ENCODE measurements around the gene MOB3B. TPM values are rescaled to one million over a fixed set of nuclear protein-coding genes. Genes with fewer than 3 reads are reported as not detected.

The MOB3B gene
- total and polyA plus RNA-seq, 2 donors (not counting 1 experiment from before 2014, with no cell fraction given) = under 0.01 to 0.15 TPM

GRCh38 chr9:27483576-27483975 lies 46.0 kb downstream of the MOB3B start:
- Histone ChIP-seq H3K4me1 (ENCODE audit: control insufficient read depth, extremely low read depth, insufficient read depth, low read length) (no peaks in the 10 kb centered on the region), H3K27ac (ENCODE audit: insufficient read depth, low read length) (no peak overlapping the region), H2AFZ (ENCODE audit: low read length) (no peak overlapping the region), H3K36me3 (ENCODE audit: control insufficient read depth, insufficient read depth, low read length) (no peaks in the 10 kb centered on the region), H3K27me3 (ENCODE audit: control insufficient read depth, insufficient read depth, low read length) (no peaks in the 10 kb centered on the region), H3K9ac (ENCODE audit: insufficient read depth, low read length) (no peak overlapping the region), H3K4me2 (ENCODE audit: extremely low read depth, insufficient read depth, low read length) (no peak overlapping the region), H3K79me2 (ENCODE audit: control insufficient read depth, insufficient read depth, low read length) (no peaks in the 10 kb centered on the region), H4K20me1 (ENCODE audit: control insufficient read depth, extremely low read depth, insufficient read depth, low read length) (no peaks in the 10 kb centered on the region), H3K4me3 (replicated peaks in 1 of 4; ENCODE audit: control extremely low read depth in 1 of 4, insufficient read depth in 1 of 4, low read depth in 3 of 4, low read length in 4 of 4) (no peak overlapping the region), H3K9me3 (ENCODE audit: control insufficient read depth, insufficient read depth, low read depth, low read length) (no peaks in the 10 kb centered on the region)
- TF ChIP-seq, protein P1, sequence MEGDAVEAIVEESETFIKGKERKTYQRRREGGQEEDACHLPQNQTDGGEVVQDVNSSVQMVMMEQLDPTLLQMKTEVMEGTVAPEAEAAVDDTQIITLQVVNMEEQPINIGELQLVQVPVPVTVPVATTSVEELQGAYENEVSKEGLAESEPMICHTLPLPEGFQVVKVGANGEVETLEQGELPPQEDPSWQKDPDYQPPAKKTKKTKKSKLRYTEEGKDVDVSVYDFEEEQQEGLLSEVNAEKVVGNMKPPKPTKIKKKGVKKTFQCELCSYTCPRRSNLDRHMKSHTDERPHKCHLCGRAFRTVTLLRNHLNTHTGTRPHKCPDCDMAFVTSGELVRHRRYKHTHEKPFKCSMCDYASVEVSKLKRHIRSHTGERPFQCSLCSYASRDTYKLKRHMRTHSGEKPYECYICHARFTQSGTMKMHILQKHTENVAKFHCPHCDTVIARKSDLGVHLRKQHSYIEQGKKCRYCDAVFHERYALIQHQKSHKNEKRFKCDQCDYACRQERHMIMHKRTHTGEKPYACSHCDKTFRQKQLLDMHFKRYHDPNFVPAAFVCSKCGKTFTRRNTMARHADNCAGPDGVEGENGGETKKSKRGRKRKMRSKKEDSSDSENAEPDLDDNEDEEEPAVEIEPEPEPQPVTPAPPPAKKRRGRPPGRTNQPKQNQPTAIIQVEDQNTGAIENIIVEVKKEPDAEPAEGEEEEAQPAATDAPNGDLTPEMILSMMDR (conservative IDR thresholded peaks at IDR 0.05 in 1 of 2, IDR thresholded peaks at IDR 0.05 in 1 of 2; ENCODE audit: low read depth in 1 of 2, low read length in 2 of 2) = no peak
- TF ChIP-seq EZH2 (IDR thresholded peaks at IDR 0.05; ENCODE audit: low read length, missing control alignments) = no peak
- no peak for DNase-seq (ENCODE audit: low read depth in 2 of 2)

DNA sequence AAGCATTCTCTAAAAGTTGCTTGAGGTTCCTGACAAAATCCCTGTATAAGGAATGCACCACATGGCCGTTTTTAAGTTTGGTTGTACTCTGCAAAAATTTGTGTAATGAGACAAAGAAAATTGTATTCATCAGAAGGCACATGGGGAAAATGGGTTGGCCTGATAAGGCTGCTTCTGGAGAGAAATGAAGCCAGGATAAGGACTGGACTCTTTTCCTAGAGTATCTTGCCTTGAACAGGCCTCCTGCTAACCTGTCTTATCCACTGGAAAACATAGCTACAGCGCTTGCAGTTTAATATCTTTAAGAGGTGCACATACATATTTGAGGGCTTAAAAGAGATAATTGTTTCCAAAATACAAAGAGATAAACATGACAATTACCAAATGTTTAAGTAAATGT lies 46.9 kb downstream of the MOB3B start:
- Histone ChIP-seq H3K9me3 (ENCODE audit: control insufficient read depth, insufficient read depth, low read depth, low read length) (no peaks in the 10 kb centered on the region), H3K4me1 (ENCODE audit: control insufficient read depth, extremely low read depth, insufficient read depth, low read length) (no peaks in the 10 kb centered on the region), H3K9ac (ENCODE audit: insufficient read depth, low read length) (no peak overlapping the region)

GRCh38 chr9:27478322-27478721 lies 51.3 kb downstream of the MOB3B start:
- H4K20me1 ChIP-seq (ENCODE audit: control insufficient read depth, extremely low read depth, insufficient read depth, low read length) = no peaks in the 10 kb centered on the region
- no peak overlapping the region for H3K27ac ChIP-seq (ENCODE audit: insufficient read depth, low read length)
- no peak overlapping the region for H3K9ac ChIP-seq (ENCODE audit: insufficient read depth, low read length)
- no peak for TF ChIP-seq EZH2 (IDR thresholded peaks at IDR 0.05; ENCODE audit: low read length, missing control alignments)
- TF ChIP-seq, protein P1 (conservative IDR thresholded peaks at IDR 0.05 in 1 of 2, IDR thresholded peaks at IDR 0.05 in 1 of 2; ENCODE audit: low read depth in 1 of 2, low read length in 2 of 2) = no peak
- H3K4me2 ChIP-seq (ENCODE audit: extremely low read depth, insufficient read depth, low read length) = no peak overlapping the region
- no peaks in the 10 kb centered on the region for H3K9me3 ChIP-seq (ENCODE audit: control insufficient read depth, insufficient read depth, low read depth, low read length)
- no peak for DNase-seq (ENCODE audit: low read depth in 2 of 2)
- H3K79me2 ChIP-seq (ENCODE audit: control insufficient read depth, insufficient read depth, low read length) = no peaks in the 10 kb centered on the region
- no peaks in the 10 kb centered on the region for H3K27me3 ChIP-seq (ENCODE audit: control insufficient read depth, insufficient read depth, low read length)
- H2AFZ ChIP-seq (ENCODE audit: low read length) = no peak overlapping the region
- H3K4me3 ChIP-seq (replicated peaks in 1 of 4; ENCODE audit: control extremely low read depth in 1 of 4, insufficient read depth in 1 of 4, low read depth in 3 of 4, low read length in 4 of 4) = no peak overlapping the region
- no peaks in the 10 kb centered on the region for H3K36me3 ChIP-seq (ENCODE audit: control insufficient read depth, insufficient read depth, low read length)
- H3K4me1 ChIP-seq (ENCODE audit: control insufficient read depth, extremely low read depth, insufficient read depth, low read length) = no peaks in the 10 kb centered on the region

More for the DNA sequence above, 46.9 kb downstream of the MOB3B start:
- DNase-seq (ENCODE audit: low read depth in 2 of 2) = no peak
- Histone ChIP-seq H4K20me1 (ENCODE audit: control insufficient read depth, extremely low read depth, insufficient read depth, low read length) (no peaks in the 10 kb centered on the region), H3K79me2 (ENCODE audit: control insufficient read depth, insufficient read depth, low read length) (no peaks in the 10 kb centered on the region), H3K27ac (ENCODE audit: insufficient read depth, low read length) (no peak overlapping the region), H3K4me3 (replicated peaks in 1 of 4; ENCODE audit: control extremely low read depth in 1 of 4, insufficient read depth in 1 of 4, low read depth in 3 of 4, low read length in 4 of 4) (no peak overlapping the region), H3K4me2 (ENCODE audit: extremely low read depth, insufficient read depth, low read length) (no peak overlapping the region), H3K27me3 (ENCODE audit: control insufficient read depth, insufficient read depth, low read length) (no peaks in the 10 kb centered on the region), H2AFZ (ENCODE audit: low read length) (no peak overlapping the region), H3K36me3 (ENCODE audit: control insufficient read depth, insufficient read depth, low read length) (no peaks in the 10 kb centered on the region)
- TF ChIP-seq, protein P1 (conservative IDR thresholded peaks at IDR 0.05 in 1 of 2, IDR thresholded peaks at IDR 0.05 in 1 of 2; ENCODE audit: low read depth in 1 of 2, low read length in 2 of 2) = no peak
- no peak for TF ChIP-seq EZH2 (IDR thresholded peaks at IDR 0.05; ENCODE audit: low read length, missing control alignments)
